Esophagus muscularis mucosa (tissue), 3 donors: ENCODE measurements around the gene FOXI2.

Experiments used
- CTCF ChIP-seq, 3 experiments: fragments of 200-600 bp in 2 of 3; fragments of 450-650 bp in 1 of 3; sonication (generic) in 2 of 3; IDR thresholded peaks; one replicate each; pipeline ENCODE4 v1.5.1; 2017 to 2019; ENCODE audit warnings: antibody characterized with exemption in 3 of 3, mild to moderate bottlenecking in 2 of 3, moderate library complexity in 1 of 3
- EP300 ChIP-seq: sonication (generic); formaldehyde crosslinking; IDR thresholded peaks from one replicate; pipeline ENCODE4 v1.6.1; 2017; ENCODE audit warnings: antibody characterized with exemption

DNA sequence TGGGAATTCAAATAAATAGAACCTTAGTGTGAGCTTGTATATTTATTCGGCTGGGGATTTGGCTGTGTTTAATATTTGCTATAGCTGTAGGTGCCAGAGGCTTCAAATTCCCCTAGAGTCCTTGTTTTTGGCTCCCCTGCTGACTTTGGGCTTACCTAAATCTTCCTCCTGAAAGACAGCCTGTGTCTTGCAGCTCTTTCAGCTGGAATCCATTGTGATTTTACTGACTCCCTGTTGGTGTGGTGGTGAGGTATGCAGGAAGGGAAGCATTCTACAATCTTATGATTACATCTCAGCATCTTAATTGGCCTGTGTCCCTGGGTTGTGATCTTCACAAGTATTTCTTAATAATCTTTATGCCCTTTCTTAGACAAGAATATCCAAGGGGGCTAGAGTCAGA lies 25.9 kb downstream of the FOXI2 start:
- TF ChIP-seq CTCF (IDR thresholded peaks at IDR 0.05) (no peak), EP300 (no peak)
